GM12878 (cell line): ENCODE measurements around the gene SYT1. TPM values are rescaled to one million over a fixed set of nuclear protein-coding genes. Genes with fewer than 3 reads are reported as not detected.

Experiments used
- ATAC-seq: fragments of 200-7000 bp; cut with Tn5 transposase; 3 replicates; pipeline ENCODE4 v1.9.1; 2020; ENCODE audit warnings: mild to moderate bottlenecking, moderate library complexity
- BruUV-seq: library from RNA; stranded (reverse); fragments of 400-500 nt; replicated peaks from 2 replicates; lab custom pipeline; 2021; lab: Mats Ljungman, UMichigan
- CTCF ChIA-PET: fragments of 300-600 bp; sonication (Branson Sonifier 250); formaldehyde crosslinking; extraction: SDS; loops from one replicate; lab custom pipeline; 2021; ENCODE audit warnings: inconsistent platforms; lab: Yijun Ruan, JAX
- POLR2A ChIA-PET: fragments of 350-600 bp; formaldehyde crosslinking; extraction: SDS; loops from one replicate; lab custom pipeline; 2021; ENCODE audit warnings: inconsistent platforms; lab: Charles Lee
- RAD21 ChIA-PET: fragments of 300-600 bp; sonication (Branson Sonifier 250); formaldehyde crosslinking; loops from one replicate; lab custom pipeline; 2023; ENCODE audit warnings: antibody characterized with exemption; ENCODE audit not compliant: unreplicated experiment; lab: Charles Lee
- SMC1A ChIA-PET: fragments of 300-600 bp; sonication (Branson Sonifier 250); formaldehyde crosslinking; loops from one replicate; lab custom pipeline; 2023; ENCODE audit not compliant: unreplicated experiment, uncharacterized antibody; lab: Charles Lee
- DNase-seq: peaks from one replicate; pipeline ENCODE4 v3.0.0-alpha.2; 2011; ENCODE audit warnings: low read depth, low spot score
- FAIRE-seq: peaks from 3 replicates; lab custom pipeline; 2011; peaks lifted over from hg19 to GRCh38; lab: Jason Lieb, UNC
- H2AFZ ChIP-seq: 2 replicates; pipeline ENCODE4 v1.6.0; 2011; ENCODE audit warnings: low read depth, low read length, control low read depth; ENCODE audit not compliant: control insufficient read depth
- H3K27ac ChIP-seq: 2 replicates; pipeline ENCODE4 v1.5.1; 2011; ENCODE audit warnings: control low read depth; ENCODE audit not compliant: control insufficient read depth, insufficient read depth
- H3K27me3 ChIP-seq, 2 experiments: replicated peaks in 1 of 2; 2 replicates each; pipeline versions ENCODE4 v1.6.0 to v1.6.1; 2011; ENCODE audit warnings: low read length in 1 of 2; ENCODE audit not compliant: control insufficient read depth in 2 of 2, insufficient read depth in 2 of 2
- H3K36me3 ChIP-seq, 2 experiments: 2 replicates each; pipeline ENCODE4 v1.5.1; 2011; ENCODE audit warnings: low read length in 1 of 2; ENCODE audit not compliant: control insufficient read depth in 2 of 2, insufficient read depth in 2 of 2
- H3K4me1 ChIP-seq: 2 replicates; pipeline ENCODE4 v1.6.1; 2011; ENCODE audit warnings: mild to moderate bottlenecking, low read length, moderate library complexity, mixed read lengths; ENCODE audit not compliant: control insufficient read depth, insufficient read depth
- H3K4me2 ChIP-seq: 2 replicates; pipeline ENCODE4 v1.6.0; 2011; ENCODE audit warnings: control low read depth; ENCODE audit not compliant: control insufficient read depth, insufficient read depth
- H3K4me3 ChIP-seq: fragments of 200-600 bp; sonication (generic); 2 replicates; pipeline ENCODE4 v1.5.1; 2016
- H3K79me2 ChIP-seq: 2 replicates; pipeline ENCODE4 v1.6.0; 2011; ENCODE audit warnings: low read length; ENCODE audit not compliant: control insufficient read depth, insufficient read depth
- H3K9ac ChIP-seq: 2 replicates; pipeline ENCODE4 v1.8.0; 2011; ENCODE audit warnings: low read length, control low read depth, mixed read lengths; ENCODE audit not compliant: control insufficient read depth, insufficient read depth
- H3K9me3 ChIP-seq: replicated peaks from 3 replicates; pipeline ENCODE4 v1.5.1; 2011; ENCODE audit warnings: mild to moderate bottlenecking, low read length; ENCODE audit not compliant: control insufficient read depth, insufficient read depth
- H4K20me1 ChIP-seq: 2 replicates; pipeline ENCODE4 v1.6.0; 2011; ENCODE audit not compliant: control insufficient read depth, insufficient read depth
- ASH2L ChIP-seq: fragments of 300-600, 200-600 bp; sonication (generic); IDR thresholded peaks from 2 replicates; pipeline ENCODE4 v1.6.1; 2017; ENCODE audit warnings: low read depth, mild to moderate bottlenecking, borderline replicate concordance
- ATF2 ChIP-seq: IDR thresholded peaks from 2 replicates; pipeline ENCODE4 v1.6.1; 2012; ENCODE audit warnings: low read length, inconsistent platforms
- HDAC2 ChIP-seq: fragments of 200-600 bp; sonication (generic); IDR thresholded peaks from 2 replicates; pipeline ENCODE4 v1.6.1; 2017
- NR2F1 ChIP-seq: fragments of 450-650 bp; conservative IDR thresholded peaks from 2 replicates; pipeline ENCODE4 v1.6.1; 2017; ENCODE audit warnings: mild to moderate bottlenecking
- PML ChIP-seq: IDR thresholded peaks from 2 replicates; pipeline ENCODE4 v1.6.1; 2012; ENCODE audit warnings: low read length, inconsistent platforms
- SIN3A ChIP-seq: IDR thresholded peaks from 2 replicates; pipeline ENCODE4 v1.6.1; 2012; ENCODE audit warnings: low read depth, low read length, improper control_type of control experiment
- SMAD1 ChIP-seq: fragments of 450-650 bp; IDR thresholded peaks from 2 replicates; pipeline ENCODE4 v1.6.1; 2018; ENCODE audit warnings: mild to moderate bottlenecking, low read depth; ENCODE audit not compliant: partially characterized antibody
- STAT3 ChIP-seq: IDR thresholded peaks from 2 replicates; pipeline ENCODE4 v1.6.1; 2011; ENCODE audit warnings: low read depth, low read length, improper control_type of control experiment
- TCF3 ChIP-seq: IDR thresholded peaks from 2 replicates; pipeline ENCODE4 v1.6.1; 2012; ENCODE audit warnings: low read depth, mild to moderate bottlenecking, low read length, borderline replicate concordance; ENCODE audit not compliant: insufficient read depth
- ZNF592 ChIP-seq: fragments of 450-650 bp; IDR thresholded peaks from 2 replicates; pipeline ENCODE4 v1.6.1; 2017; ENCODE audit warnings: mild to moderate bottlenecking, moderate library complexity
- whole genome bisulfite sequencing: methylation state at CpG from one replicate; pipeline ENCODE4 v1.1.6; 2016; ENCODE audit warnings: low lambda C conversion rate; ENCODE audit not compliant: insufficient replicate concordance, insufficient coverage; ENCODE audit errors: missing lambda C conversion rate; 5-methylcytosine and 5-hydroxymethylcytosine counted together
- in situ Hi-C: fragments of 300-500 bp; cut with MboI; formaldehyde crosslinking; loops from 9 replicates; pipeline ENCODE4 v1.14.3; 2018; ENCODE audit warnings: mixed read lengths
- intact Hi-C: fragments of 100-400 bp; cut with micrococcal nuclease; formaldehyde crosslinking; loops from one replicate; pipeline ENCODE4 v1.14.2; 2022; ENCODE audit not compliant: unreplicated experiment
- polyA plus RNA-seq, 11 experiments: library from polyadenylated mRNA; depleted of rRNA in 4 of 11; unstranded in 6 of 11; stranded (reverse) in 5 of 11; fragments of >200 nt; fragmentation: Nextera tagmentation in 4 of 11; fragmentation: Illumina TruSeq in 1 of 11; extraction: Ambion mirVana in 4 of 11; extraction: Trizol in 1 of 11; gene quantifications; 1 replicate in 1 of 11; 2 replicates in 10 of 11; pipeline versions ENCODE4 v1.2.1 to v1.2.3, GENCODE V29; 2011 to 2016; ENCODE audit warnings: inconsistent platforms in 2 of 11, missing spikeins in 2 of 11, low read depth in 1 of 11
- total RNA-seq, 4 experiments: library from RNA; depleted of rRNA in 3 of 4; stranded (reverse); fragments of >200 nt in 3 of 4; fragmentation: Illumina TruSeq in 1 of 4; extraction: Trizol in 1 of 4; gene quantifications; 2 replicates each; pipeline versions ENCODE4 v1.2.1 to v1.2.3, GENCODE V29; 2013 to 2021

Gene SYT1
- total and polyA plus RNA-seq, 10 of the 15 experiments (the other 5 are each of a cell fraction or from before 2014, with no cell fraction given) = 0.10 to 0.28 TPM; not detected in 8

- ATAC-seq = no peak
- no peaks in the 10 kb centered on the region for H3K36me3 ChIP-seq
- H4K20me1 ChIP-seq = no peaks in the 10 kb centered on the region
- ChIA-PET CTCF (no interaction called here), SMC1A (no interaction called here)
- H3K9ac ChIP-seq = no peak overlapping the region
- WGBS = 0% methylated on average over 1 of the region's 1 CpG
- in situ Hi-C loops = no loop called here
- BruUV-seq = no TSS peak
- no peak for FAIRE-seq
- no peak overlapping the region for H2AFZ ChIP-seq
- H3K27me3 ChIP-seq = no peaks in the 10 kb centered on the region
- no peak overlapping the region for H3K4me3 ChIP-seq
- TF ChIP-seq NR2F1 = no peak
- TF ChIP-seq SIN3A = no peak
- no peak for TF ChIP-seq ZNF592
- TF ChIP-seq ATF2 = no peak
- no peak for TF ChIP-seq PML
- TF ChIP-seq STAT3 = no peak
- TF ChIP-seq TCF3 = no peak
- no peak for TF ChIP-seq SMAD1
- no peak for TF ChIP-seq ASH2L
- no peak for TF ChIP-seq HDAC2
- TF ChIP-seq, all 136 proteins: peak for 0
- ChIA-PET RAD21 (no interaction called here), POLR2A (no interaction called here)
- no peak for DNase-seq
- Histone ChIP-seq H3K27ac (no peak overlapping the region), H3K4me1 (no peaks in the 10 kb centered on the region), H3K4me2 (no peak overlapping the region), H3K9me3 (no peaks in the 10 kb centered on the region), H3K79me2 (no peaks in the 10 kb centered on the region)
- intact Hi-C loops = loop anchor here (10.0 kb wide), 1 partner anchor 1374 kb away; no protein-coding TSS in a partner anchor
Measured at GRCh38 chr12:79378496-79378895, 513.9 kb downstream of the SYT1 start.
